Measurements from ENCODE around the gene MLLT6.

DNA sequence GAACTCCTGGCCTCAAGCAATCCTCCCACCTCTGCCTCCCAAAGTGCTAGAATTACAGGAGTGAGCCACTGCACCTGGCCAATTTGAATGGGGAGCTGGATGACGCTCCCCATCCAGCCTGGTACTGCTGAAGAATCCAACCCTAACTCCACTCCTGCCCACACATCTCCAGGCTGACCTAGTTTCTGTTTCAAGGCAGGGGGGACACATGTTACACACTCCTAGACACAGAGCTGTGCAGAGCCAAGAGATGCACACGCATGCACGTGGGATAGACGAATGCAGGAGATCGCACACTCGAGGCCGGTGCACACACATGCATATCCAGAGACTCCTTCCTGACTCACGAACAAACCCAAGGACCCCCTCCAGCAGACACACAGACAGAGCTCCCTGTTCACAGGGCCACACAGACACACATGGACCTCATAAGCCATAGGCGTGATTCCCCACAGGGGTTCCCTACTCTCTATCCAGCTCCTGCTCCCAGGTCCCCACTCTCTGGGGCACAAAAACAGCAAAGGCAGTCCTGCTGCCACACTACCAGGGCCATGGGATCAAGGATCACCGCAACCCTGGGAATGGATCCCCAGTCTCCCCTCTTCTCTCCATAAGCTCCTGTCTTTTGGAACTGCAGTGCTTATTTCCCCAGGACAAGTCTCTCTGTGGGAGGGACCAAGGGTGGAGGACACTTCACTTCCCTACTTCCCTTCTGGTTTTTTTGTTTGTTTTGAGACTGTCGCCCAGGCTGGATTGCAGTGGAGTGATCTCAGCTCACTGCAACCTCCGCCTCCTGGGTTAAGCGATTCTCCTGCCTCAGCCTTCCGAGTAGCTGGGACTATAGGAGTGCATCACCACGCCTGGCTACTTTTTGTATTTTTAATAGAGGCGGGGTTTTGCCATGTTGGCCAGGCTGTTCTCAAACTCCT is 44.7 kb upstream of the MLLT6 start:
- TF ChIP-seq, protein P1, sequence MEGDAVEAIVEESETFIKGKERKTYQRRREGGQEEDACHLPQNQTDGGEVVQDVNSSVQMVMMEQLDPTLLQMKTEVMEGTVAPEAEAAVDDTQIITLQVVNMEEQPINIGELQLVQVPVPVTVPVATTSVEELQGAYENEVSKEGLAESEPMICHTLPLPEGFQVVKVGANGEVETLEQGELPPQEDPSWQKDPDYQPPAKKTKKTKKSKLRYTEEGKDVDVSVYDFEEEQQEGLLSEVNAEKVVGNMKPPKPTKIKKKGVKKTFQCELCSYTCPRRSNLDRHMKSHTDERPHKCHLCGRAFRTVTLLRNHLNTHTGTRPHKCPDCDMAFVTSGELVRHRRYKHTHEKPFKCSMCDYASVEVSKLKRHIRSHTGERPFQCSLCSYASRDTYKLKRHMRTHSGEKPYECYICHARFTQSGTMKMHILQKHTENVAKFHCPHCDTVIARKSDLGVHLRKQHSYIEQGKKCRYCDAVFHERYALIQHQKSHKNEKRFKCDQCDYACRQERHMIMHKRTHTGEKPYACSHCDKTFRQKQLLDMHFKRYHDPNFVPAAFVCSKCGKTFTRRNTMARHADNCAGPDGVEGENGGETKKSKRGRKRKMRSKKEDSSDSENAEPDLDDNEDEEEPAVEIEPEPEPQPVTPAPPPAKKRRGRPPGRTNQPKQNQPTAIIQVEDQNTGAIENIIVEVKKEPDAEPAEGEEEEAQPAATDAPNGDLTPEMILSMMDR (IDR thresholded peaks at IDR 0.05) = no peak
- TF ChIP-seq ZFX (IDR thresholded peaks at IDR 0.05; ENCODE audit: borderline replicate concordance) = no peak

Measured in 22Rv1 (cell line).